Activated CD4-positive, alpha-beta memory T cell treated with anti-CD3 and anti-CD28 coated beads for 36 hours (primary cell): ENCODE measurements around the gene RPUSD1. TPM values are rescaled to one million over a fixed set of nuclear protein-coding genes. Genes with fewer than 3 reads are reported as not detected.
A peak's percentile ranks its signal among the peaks of the same experiment; 100 is the strongest.

Source experiments
- CTCF ChIA-PET: fragments of 350-600 bp; sonication (Branson Sonifier 250); formaldehyde crosslinking; loops from one replicate; lab custom pipeline; 2021; ENCODE audit warnings: antibody characterized with exemption, inconsistent platforms; lab: Charles Lee
- POLR2A ChIA-PET: fragments of 350-600 bp; sonication (Branson Sonifier 250); formaldehyde crosslinking; loops from one replicate; lab custom pipeline; 2021; ENCODE audit warnings: antibody characterized with exemption; lab: Charles Lee
- DNase-seq: peaks from one replicate; pipeline ENCODE4 v3.0.0-alpha.2; 2020
- H3K27ac Mint-ChIP-seq: one replicate; pipeline ENCODE4 v1.8.0; 2021; ENCODE audit warnings: mixed read lengths
- H3K27me3 Mint-ChIP-seq: one replicate; pipeline ENCODE4 v1.8.0; 2021; ENCODE audit warnings: mixed read lengths
- H3K36me3 Mint-ChIP-seq: one replicate; pipeline ENCODE4 v1.8.0; 2021; ENCODE audit warnings: mixed read lengths
- H3K4me1 Mint-ChIP-seq: one replicate; pipeline ENCODE4 v1.8.0; 2021; ENCODE audit warnings: low read depth, mixed read lengths
- H3K4me3 Mint-ChIP-seq: one replicate; pipeline ENCODE4 v1.8.0; 2021; ENCODE audit warnings: mild to moderate bottlenecking, mixed read lengths
- H3K9me3 Mint-ChIP-seq: one replicate; pipeline ENCODE4 v1.8.0; 2021; ENCODE audit warnings: mixed read lengths
- intact Hi-C: fragments of 100-400 bp; cut with micrococcal nuclease; formaldehyde crosslinking; loops from one replicate; pipeline ENCODE4 v1.15.1; 2023
- total RNA-seq, 2 experiments: library from RNA; stranded (reverse); gene quantifications; one replicate each; pipeline ENCODE4 v1.2.3, GENCODE V29; 2021

Gene RPUSD1
- total RNA-seq, 2 experiments from 2014 or later: 13.7 to 15.5 TPM

- ChIA-PET CTCF (interaction anchor here (0.7 to 8.0 kb wide), 21 partner anchors 16 to 394 kb away, joined by 3 to 120 read pairs (median 4); partner anchors contain the start of genes ANTKMT, CIAO3, METRN and STUB1), POLR2A (interaction anchor here (1.4 to 1.9 kb wide), 2 partner anchors 45 to 74 kb away, joined by 3 to 5 read pairs; partner anchors contain the start of gene CIAO3)
- no peaks in the 10 kb centered on the region for H3K27me3 Mint-ChIP-seq
- H3K4me3 Mint-ChIP-seq: peak overlapping the region; percentile 51
- intact Hi-C loops: loop anchor here (1.0 to 2.0 kb wide), 2 partner anchors 45 to 75 kb away; partner anchors contain the start of gene CIAO3
- peaks cover 3% of the 10 kb centered on the region for H3K36me3 Mint-ChIP-seq
- no peaks in the 10 kb centered on the region for H3K9me3 Mint-ChIP-seq
- H3K27ac Mint-ChIP-seq: no peak overlapping the region
- peak; percentile 83 for DNase-seq
- peaks cover 5% of the 10 kb centered on the region for H3K4me1 Mint-ChIP-seq
Observed at GRCh38 chr16:785563-786535, 2.3 kb downstream of the RPUSD1 start.

- intact Hi-C loops: loop anchor here (2.0 kb wide), 1 partner anchor 44 kb away; the partner anchor contains the start of gene CIAO3
- ChIA-PET CTCF (interaction anchor here (0.9 to 8.0 kb wide), 13 partner anchors 15 to 214 kb away, joined by 3 to 120 read pairs (median 5); partner anchors contain the start of genes ANTKMT, CIAO3 and METRN), POLR2A (interaction anchor here (1.1 to 1.9 kb wide), 3 partner anchors 43 to 78 kb away, joined by 3 to 5 read pairs (median 3); partner anchors contain the start of gene CIAO3)
- Mint-ChIP-seq H3K36me3 (no peaks in the 10 kb centered on the region), H3K27ac (no peak overlapping the region), H3K4me3 (no peak overlapping the region), H3K4me1 (peaks cover 2% of the 10 kb centered on the region), H3K27me3 (peaks cover 3% of the 10 kb centered on the region), H3K9me3 (no peaks in the 10 kb centered on the region)
- no peak for DNase-seq
Observed at GRCh38 chr16:784431-784830, 3.8 kb downstream of the RPUSD1 start.

- DNase-seq: no peak
- Mint-ChIP-seq H3K36me3 (no peaks in the 10 kb centered on the region), H3K9me3 (no peaks in the 10 kb centered on the region), H3K4me1 (peaks cover 2% of the 10 kb centered on the region), H3K27me3 (peaks cover 3% of the 10 kb centered on the region), H3K27ac (no peak overlapping the region), H3K4me3 (no peak overlapping the region)
- intact Hi-C loops: loop anchor here (2.0 kb wide), 1 partner anchor 43 kb away; the partner anchor contains the start of gene CIAO3
- ChIA-PET CTCF (interaction anchor here (1.5 to 8.0 kb wide), 3 partner anchors 63 to 88 kb away, joined by 5 to 120 read pairs (median 8); partner anchors contain the start of genes ANTKMT and METRN), POLR2A (interaction anchor here (1.1 kb wide), 1 partner anchor 77 kb away, joined by 3 read pairs; no protein-coding TSS in a partner anchor)
Observed at GRCh38 chr16:783404-784161, 4.6 kb downstream of the RPUSD1 start.

- peaks cover 2% of the 10 kb centered on the region for H3K4me1 Mint-ChIP-seq
- no peaks in the 10 kb centered on the region for H3K9me3 Mint-ChIP-seq
- H3K36me3 Mint-ChIP-seq: no peaks in the 10 kb centered on the region
- no peak overlapping the region for H3K4me3 Mint-ChIP-seq
- no peak for DNase-seq
- no peak overlapping the region for H3K27ac Mint-ChIP-seq
- CTCF ChIA-PET: interaction anchor here (1.5 to 8.0 kb wide), 2 partner anchors 63 to 69 kb away, joined by 8 to 120 read pairs; partner anchors contain the start of genes ANTKMT and METRN
- peaks cover 3% of the 10 kb centered on the region for H3K27me3 Mint-ChIP-seq
- intact Hi-C loops: no loop called here
- POLR2A ChIA-PET: no interaction called here
Observed at GRCh38 chr16:782766-783403, 5.3 kb downstream of the RPUSD1 start.

- H3K4me1 Mint-ChIP-seq: peaks cover 2% of the 10 kb centered on the region
- H3K9me3 Mint-ChIP-seq: no peaks in the 10 kb centered on the region
- peaks cover 6% of the 10 kb centered on the region for H3K27me3 Mint-ChIP-seq
- intact Hi-C loops: no loop called here
- H3K36me3 Mint-ChIP-seq: no peaks in the 10 kb centered on the region
- H3K27ac Mint-ChIP-seq: no peak overlapping the region
- no peak overlapping the region for H3K4me3 Mint-ChIP-seq
- ChIA-PET POLR2A (no interaction called here), CTCF (interaction anchor here (1.6 to 8.0 kb wide), 2 partner anchors 68 to 70 kb away, joined by 4 to 120 read pairs; partner anchors contain the start of gene METRN)
- DNase-seq: no peak
Observed at GRCh38 chr16:782258-782657, 5.9 kb downstream of the RPUSD1 start.

GRCh38 chr16:781346-782010, 6.7 kb downstream of the RPUSD1 start:
- ChIA-PET POLR2A (no interaction called here), CTCF (interaction anchor here (1.6 kb wide), 1 partner anchor 69 kb away, joined by 4 read pairs; no protein-coding TSS in a partner anchor)
- no peak for DNase-seq
- Mint-ChIP-seq H3K4me1 (no peaks in the 10 kb centered on the region), H3K27ac (no peak overlapping the region), H3K36me3 (no peaks in the 10 kb centered on the region), H3K4me3 (no peak overlapping the region), H3K9me3 (no peaks in the 10 kb centered on the region), H3K27me3 (peaks cover 6% of the 10 kb centered on the region)
- intact Hi-C loops: no loop called here

- peaks cover 6% of the 10 kb centered on the region for H3K27me3 Mint-ChIP-seq
- no peak for DNase-seq
- no peak overlapping the region for H3K4me3 Mint-ChIP-seq
- ChIA-PET CTCF (interaction anchor here (0.8 kb wide), 1 partner anchor 68 kb away, joined by 3 read pairs; no protein-coding TSS in a partner anchor), POLR2A (no interaction called here)
- H3K4me1 Mint-ChIP-seq: no peaks in the 10 kb centered on the region
- intact Hi-C loops: no loop called here
- no peak overlapping the region for H3K27ac Mint-ChIP-seq
- no peaks in the 10 kb centered on the region for H3K36me3 Mint-ChIP-seq
- H3K9me3 Mint-ChIP-seq: no peaks in the 10 kb centered on the region
Observed at GRCh38 chr16:780296-780695, 7.9 kb downstream of the RPUSD1 start.

GRCh38 chr16:779561-779960, 8.6 kb downstream of the RPUSD1 start:
- no peaks in the 10 kb centered on the region for H3K36me3 Mint-ChIP-seq
- no peak for DNase-seq
- H3K9me3 Mint-ChIP-seq: no peaks in the 10 kb centered on the region
- H3K27ac Mint-ChIP-seq: no peak overlapping the region
- no peaks in the 10 kb centered on the region for H3K4me1 Mint-ChIP-seq
- POLR2A ChIA-PET: no interaction called here
- no peak overlapping the region for H3K4me3 Mint-ChIP-seq
- H3K27me3 Mint-ChIP-seq: peaks cover 6% of the 10 kb centered on the region
- CTCF ChIA-PET: no interaction called here
- intact Hi-C loops: no loop called here

- no peak for DNase-seq
- Mint-ChIP-seq H3K4me1 (no peaks in the 10 kb centered on the region), H3K4me3 (no peak overlapping the region), H3K27ac (no peak overlapping the region), H3K36me3 (no peaks in the 10 kb centered on the region), H3K9me3 (no peaks in the 10 kb centered on the region), H3K27me3 (peaks cover 6% of the 10 kb centered on the region)
- ChIA-PET CTCF (no interaction called here), POLR2A (no interaction called here)
- intact Hi-C loops: no loop called here
Observed at GRCh38 chr16:778909-779527, 9.2 kb downstream of the RPUSD1 start.

- POLR2A ChIA-PET: no interaction called here
- Mint-ChIP-seq H3K4me3 (no peak overlapping the region), H3K27me3 (peaks cover 6% of the 10 kb centered on the region), H3K27ac (no peak overlapping the region), H3K9me3 (no peaks in the 10 kb centered on the region), H3K36me3 (no peaks in the 10 kb centered on the region), H3K4me1 (no peaks in the 10 kb centered on the region)
- intact Hi-C loops: no loop called here
- CTCF ChIA-PET: no interaction called here
- DNase-seq: no peak
Observed at GRCh38 chr16:778447-778846, 9.7 kb downstream of the RPUSD1 start.
